HG03457 (cell line): ENCODE results near the gene ERMP1.
"Not testable (repeated sequence)": the region's sequence is repeated elsewhere in the genome, so short reads cannot be mapped to it uniquely, and the experiment has no call there.

Source experiments
- ATAC-seq: cut with Tn5 transposase; IDR thresholded peaks from one replicate; pipeline ENCODE4 v1.9.1; 2021; ENCODE audit warnings: moderate number of reproducible peaks; ENCODE audit not compliant: unreplicated experiment

Gene ERMP1

DNA sequence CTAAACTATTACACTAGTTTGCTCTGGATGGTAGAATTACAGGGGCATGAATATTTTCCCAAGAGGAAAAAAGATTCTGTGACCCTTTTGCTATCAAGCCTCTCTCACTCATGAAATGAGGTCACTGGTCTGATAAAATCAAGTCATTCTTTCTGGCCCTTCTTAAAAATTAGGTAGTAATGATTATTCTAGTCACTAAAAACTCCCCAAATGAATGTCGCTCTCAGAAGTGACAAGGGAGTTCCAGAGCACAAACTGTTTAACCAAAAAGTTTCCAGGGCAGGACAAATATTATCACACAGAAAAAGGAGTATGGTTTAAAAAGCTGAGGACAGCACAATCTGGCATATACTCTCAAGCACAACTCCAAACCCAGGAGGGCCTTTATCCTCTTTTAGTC is 12.5 kb downstream of the ERMP1 start:
- no peak for ATAC-seq

- no peak for ATAC-seq
Measured at GRCh38 chr9:5819174-5819573, 13.7 kb downstream of the ERMP1 start.

DNA sequence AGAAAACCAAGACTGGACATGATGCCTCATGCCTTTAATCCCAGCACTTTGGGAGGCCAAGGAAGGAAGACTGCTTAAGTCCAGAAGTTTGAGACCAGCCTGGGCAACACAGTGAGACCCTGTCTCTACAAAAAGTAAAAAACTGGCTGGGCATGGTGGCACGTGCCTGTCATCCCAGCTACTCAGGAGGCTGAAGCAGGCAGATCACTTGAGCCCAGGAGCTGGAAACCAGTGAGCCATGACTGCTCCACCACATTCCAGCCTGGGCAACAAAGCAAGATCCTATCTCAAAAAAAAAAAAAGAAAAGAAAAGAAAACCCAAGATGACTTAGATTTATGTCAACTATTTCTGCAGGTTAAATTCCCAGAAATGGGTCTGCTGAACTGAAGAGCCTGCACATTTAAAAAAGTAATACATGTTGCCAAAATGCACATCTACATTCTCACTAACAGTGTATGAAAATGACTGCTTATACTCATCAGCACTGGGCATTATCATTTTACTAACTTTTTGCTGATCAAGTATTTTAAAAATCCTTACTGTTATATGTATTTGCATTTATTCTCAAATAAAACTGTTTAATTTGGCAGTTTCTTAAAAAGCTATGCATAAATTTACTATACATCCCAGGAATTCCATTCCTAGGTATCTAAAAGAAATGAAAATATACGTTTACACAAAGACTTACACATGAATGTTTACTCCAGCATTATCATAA is 14.3 kb downstream of the ERMP1 start:
- ATAC-seq = no peak

DNA sequence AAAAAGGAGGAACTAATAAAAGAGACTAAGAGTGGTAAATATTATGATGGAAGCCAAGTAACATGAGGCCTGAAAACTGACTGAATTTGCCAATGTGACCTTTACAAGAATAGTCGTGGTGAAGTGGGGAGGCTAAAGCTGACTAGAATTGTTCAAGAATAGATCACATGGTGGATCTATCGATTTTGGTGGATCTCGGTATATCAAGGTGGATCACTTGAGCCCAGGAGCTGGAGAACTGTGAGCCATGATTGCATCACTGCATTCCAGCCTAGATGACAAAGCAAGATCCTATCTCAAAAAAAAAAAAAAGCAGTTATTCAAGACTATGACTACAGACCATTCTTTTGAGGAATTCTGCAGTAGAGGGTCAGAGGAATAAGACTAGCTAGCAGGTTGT is 15.1 kb downstream of the ERMP1 start:
- ATAC-seq = no peak

DNA sequence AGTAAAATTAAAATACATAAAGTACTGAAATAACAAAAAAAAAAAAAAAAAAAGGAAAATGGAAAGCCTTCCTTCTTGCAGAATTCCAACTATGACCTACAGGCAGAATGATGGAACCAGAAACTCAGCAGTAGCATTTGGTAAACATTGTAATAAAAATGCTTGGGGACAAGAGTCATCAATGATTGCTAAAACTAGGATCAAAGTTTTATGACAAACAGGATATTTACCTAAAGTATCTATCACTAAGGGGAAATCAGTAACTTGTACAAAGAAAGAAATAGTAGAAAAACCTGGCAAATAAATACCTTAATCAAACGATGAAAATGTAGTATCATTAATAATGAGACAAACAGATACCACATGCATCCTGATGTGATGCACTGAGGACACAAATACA is 17.5 kb downstream of the ERMP1 start:
- no peak for ATAC-seq

DNA sequence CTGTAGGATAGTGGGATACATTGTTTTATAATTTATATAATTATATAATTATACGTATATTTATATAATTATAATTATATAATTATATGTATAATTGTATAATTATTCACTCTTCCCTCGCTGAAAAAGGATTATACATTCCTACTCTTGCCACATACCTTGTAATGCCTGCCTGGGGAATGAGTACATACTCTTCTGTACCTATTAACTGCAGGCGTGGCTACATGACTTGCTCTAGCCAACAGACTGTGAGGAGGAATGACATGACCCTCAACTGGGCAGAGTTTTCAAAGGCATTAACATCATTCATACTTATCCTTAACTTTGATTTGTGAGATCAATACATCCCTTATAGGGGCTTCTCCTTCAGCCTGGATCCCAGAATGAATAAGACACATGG is 19.1 kb downstream of the ERMP1 start:
- ATAC-seq = no peak

- ATAC-seq = no peak
Measured at GRCh38 chr9:5811751-5812150, 21.2 kb downstream of the ERMP1 start.

- no peak for ATAC-seq
Measured at GRCh38 chr9:5805478-5805877, 27.4 kb downstream of the ERMP1 start.

- no peak for ATAC-seq
Measured at GRCh38 chr9:5801739-5802113, 31.2 kb downstream of the ERMP1 start.

DNA sequence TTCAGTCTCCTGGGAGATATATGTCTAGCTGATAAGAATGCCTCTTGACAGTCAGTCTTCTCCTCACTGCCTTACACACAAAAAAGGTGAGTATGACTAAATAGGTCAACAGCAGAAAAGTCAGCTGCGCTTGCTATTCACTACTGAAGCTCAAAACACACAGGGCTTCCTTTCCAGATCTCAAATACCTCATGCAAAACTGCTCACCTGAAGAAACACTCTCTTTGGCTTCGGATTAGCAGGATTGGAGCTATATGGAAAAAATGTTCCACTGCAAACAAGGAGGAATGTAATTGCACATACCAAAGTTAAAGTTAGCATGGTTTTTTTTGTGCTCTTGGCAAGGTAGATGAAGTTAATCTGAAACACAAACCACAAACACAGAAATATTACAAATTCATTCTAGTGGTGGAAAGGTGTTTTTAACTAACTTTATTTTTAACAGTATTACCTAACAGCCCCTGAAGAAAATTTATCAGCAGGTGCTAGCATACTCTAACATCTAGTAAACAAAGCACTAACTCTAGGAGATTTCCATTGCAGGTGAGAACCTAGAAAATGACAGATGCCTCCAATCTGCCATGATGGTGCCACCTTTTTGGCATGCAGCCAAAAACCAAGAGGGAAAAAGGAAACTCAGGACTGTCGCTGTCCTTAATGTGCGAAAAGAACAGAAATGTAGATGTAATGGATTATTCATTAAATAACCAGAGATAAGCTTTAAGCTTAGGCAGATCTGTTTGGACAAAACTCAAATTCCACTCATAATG is 31.8 kb downstream of the ERMP1 start:
- ATAC-seq = no peak

DNA sequence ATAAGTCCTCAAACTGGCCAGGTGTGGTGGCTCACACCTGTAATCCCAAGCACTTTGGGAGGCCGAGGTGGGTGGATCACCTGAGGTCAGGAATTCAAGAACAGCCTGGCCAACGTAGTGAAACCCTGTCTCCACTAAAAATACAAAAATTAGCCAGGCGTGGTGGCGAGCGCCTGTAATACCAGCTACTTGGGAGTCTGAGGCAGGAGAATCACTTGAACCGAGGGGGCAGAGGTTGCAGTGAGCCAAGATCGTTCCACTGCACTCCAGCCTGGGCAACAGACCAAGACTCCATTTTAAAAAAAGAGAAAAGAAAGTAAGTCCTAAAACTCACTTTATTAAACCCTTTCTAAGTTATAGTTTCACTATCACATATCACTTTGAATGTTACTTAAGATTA is 32.5 kb downstream of the ERMP1 start:
- not testable (repeated sequence) for ATAC-seq

- no peak for ATAC-seq
Measured at GRCh38 chr9:5799314-5799713, 33.6 kb downstream of the ERMP1 start.

DNA sequence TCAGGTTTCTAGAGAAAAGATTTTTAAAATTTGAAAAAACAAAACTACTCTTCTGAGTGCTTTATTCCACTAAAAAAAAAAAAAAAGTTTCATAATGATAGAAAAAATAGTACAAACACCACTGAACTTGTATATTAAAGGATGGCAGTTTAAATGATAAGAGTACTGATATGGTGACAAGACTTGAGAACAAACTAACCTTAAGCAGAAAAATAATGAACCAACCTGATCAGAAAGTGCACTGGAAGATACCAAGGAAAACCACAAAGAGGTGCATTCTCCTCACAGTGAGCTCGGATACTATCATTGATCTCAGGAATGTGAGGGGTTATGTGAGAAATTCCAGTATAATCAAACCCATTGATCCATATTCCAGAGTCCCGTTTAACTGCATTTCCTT is 34.3 kb downstream of the ERMP1 start:
- no peak for ATAC-seq

DNA sequence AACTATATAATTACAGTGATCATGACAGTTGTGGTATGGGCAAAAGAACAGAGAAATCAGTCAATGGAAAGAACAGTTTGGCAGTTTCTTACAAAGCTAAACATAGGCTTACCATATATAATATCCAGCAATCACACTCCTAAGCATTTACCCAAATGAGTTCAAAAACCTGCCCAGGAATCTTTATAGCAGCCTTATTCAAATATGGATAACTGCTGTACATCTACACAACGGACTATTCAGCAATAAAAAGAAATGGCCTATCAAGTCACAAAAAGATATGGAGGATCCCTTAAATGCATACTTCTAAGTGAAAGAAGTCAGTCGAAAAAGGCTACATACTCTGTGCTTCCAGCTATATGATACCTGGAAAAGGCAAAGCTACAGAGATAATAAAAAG is 36.6 kb downstream of the ERMP1 start:
- no peak for ATAC-seq

DNA sequence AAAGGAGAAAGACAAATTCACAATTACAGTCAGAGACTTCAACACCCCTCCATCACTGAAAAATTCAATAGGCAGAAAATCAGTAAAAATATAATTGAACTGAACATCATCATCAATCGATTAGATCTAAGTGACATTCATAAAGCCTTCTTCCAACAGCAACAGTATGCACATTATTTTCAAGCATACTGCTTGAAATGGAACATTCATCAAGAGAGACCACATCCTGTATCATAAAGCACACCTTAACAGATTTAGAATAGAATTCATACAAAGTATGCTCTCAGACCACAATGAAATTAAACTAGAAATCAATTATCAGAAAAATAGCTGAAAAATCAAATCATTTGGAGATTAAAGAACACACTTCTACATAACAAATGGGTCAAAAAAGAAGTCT is 39.1 kb downstream of the ERMP1 start:
- no peak for ATAC-seq

DNA sequence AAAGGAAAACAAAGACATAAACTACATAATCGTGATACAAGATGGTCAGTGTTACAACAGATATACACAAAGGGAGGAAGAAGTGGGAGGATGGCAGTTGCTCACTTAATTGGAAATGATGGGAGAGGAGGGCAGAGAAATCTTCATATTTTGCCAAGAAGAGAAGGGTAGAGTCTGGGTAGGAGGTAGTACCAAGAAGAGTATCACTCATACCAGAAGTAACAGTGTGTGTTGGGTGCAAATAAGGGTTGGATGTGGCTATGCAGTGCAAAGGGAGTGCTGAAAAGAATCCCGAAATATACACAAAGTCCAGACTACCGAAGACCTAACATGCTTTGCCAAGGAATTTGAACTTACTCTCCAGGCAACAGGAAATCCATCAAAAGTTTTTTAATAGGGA is 41.0 kb downstream of the ERMP1 start:
- ATAC-seq = no peak

DNA sequence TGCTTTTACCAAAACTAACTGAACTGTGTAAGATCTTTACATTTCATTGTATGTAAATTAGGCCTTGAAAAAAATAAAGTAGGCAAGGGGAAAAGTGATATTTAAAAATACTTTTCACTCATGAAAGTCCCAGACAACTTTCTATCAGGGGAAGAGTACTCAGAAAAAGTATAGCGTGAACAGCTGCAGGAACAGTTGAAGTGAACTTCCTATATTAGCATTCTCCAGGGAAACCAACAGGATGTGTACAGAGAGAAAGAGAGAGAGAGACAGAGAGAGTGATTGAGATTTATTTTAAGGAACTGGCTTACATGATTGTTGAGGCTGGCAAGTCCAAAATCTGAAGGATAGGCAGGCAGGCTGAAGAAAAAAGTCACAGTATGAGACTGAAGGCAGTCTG is 42.0 kb downstream of the ERMP1 start:
- ATAC-seq = no peak

GRCh38 chr9:5789489-5789888 is 43.4 kb downstream of the ERMP1 start:
- ATAC-seq = no peak

DNA sequence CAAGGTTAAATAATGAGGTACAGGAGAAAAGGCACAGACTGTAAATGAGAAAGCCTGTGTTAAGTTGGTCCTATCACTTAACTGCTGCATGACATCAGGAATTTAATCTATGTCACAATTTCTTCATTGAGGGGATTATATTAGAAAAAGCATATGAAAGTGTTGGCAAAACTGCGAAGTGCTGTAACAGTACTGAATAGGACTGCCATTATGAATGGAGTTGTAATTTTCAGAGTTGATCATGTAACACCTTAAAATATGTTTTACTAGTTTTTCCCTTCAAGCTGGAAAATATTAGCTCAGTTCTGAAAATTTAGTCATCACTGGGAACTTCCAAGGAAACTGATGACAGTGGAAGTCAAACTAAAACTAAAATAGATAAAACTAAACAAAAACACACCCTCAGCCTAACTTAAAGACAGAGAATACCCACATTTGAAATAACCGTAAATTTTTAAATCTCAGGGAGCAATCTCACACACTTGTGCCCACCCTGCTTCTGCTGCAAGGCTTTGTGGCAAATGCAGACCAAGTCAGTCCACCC is 45.1 kb downstream of the ERMP1 start:
- no peak for ATAC-seq

DNA sequence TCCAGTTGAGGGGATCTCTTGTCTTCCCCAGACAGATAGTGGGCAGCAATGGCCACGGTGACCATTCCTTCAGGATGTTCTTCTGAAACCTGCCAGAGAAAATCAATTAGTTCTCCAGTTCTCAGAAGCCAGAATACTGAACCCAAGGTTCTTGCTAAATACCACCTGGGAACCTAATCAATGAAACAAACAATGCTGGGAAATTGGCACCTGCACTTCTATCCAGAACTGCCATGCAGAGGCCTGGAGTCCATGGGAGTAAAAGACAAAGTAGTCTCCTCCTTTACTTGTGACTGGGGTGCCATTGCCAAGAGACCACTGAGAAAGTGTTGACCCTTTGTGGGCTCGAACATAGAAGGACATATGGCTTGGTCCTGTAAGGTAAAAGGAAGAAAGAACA is 45.7 kb downstream of the ERMP1 start:
- ATAC-seq = no peak

DNA sequence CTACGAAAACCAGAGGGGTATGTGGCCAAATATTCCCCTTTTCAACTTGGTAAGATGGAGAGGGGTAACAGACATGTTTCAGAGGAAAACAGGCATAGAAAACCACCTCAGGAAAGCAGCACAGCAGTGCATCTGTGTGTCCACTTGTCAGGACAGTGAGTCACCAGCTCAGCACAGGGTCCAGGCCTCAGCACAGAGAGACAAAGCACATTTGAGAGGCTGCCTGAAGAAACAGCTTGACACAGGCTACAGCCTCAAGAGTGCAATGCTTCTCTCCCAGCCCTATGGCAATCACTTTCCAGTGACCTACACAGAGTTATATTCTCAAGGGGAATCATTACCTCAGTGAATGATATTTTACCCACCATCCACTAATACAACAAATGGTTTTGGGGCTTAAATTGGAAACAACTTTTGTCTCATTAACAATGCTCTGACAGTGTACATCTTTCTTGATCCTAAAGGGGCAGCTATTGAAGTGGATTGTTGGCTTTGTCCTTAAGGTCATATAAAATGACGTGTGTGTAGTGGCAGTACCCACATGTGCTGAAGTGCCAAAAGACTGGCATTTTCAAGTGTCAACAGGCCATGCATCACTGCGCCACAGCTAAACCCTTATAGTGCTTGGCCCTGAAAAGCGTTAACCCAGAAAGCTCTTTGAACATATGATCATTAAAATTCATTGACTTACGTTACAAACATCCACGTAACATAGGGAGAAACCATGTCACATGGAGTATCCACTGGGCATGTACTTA is 46.4 kb downstream of the ERMP1 start:
- ATAC-seq = no peak
